PC-9 (cell line): Measurements from ENCODE around the gene PLK2. TPM values are rescaled to one million over a fixed set of nuclear protein-coding genes. Genes with fewer than 3 reads are reported as not detected.
A peak's percentile ranks its signal among the peaks of the same experiment; 100 is the strongest.

Experiments
- BruUV-seq: library from RNA; stranded (reverse); fragments of 400-500 nt; replicated peaks from 2 replicates; lab custom pipeline; 2021; lab: Mats Ljungman, UMichigan
- CTCF ChIA-PET: fragments of 300-600 bp; sonication (Branson Sonifier 250); formaldehyde crosslinking; loops from one replicate; lab custom pipeline; 2022; ENCODE audit warnings: antibody characterized with exemption; lab: Charles Lee
- POLR2A ChIA-PET: fragments of 300-600 bp; sonication (Branson Sonifier 250); formaldehyde crosslinking; loops from one replicate; lab custom pipeline; 2022; ENCODE audit warnings: antibody characterized with exemption; ENCODE audit not compliant: unreplicated experiment; lab: Charles Lee
- DNase-seq, 2 experiments: peaks; one replicate each; pipeline versions ENCODE4 v3.0.0 to v3.0.0-alpha.2; 2015 to 2022; ENCODE audit warnings: mixed read lengths in 1 of 2
- H2AFZ ChIP-seq: fragments of 200-600 bp; sonication (generic); 2 replicates; pipeline ENCODE4 v1.8.1; 2017; ENCODE audit warnings: antibody characterized with exemption
- H3F3A ChIP-seq: fragments of 200-600 bp; sonication (generic); 2 replicates; pipeline ENCODE4 v1.8.1; 2017; ENCODE audit warnings: antibody characterized with exemption, mild to moderate bottlenecking, low read depth; ENCODE audit not compliant: insufficient read depth
- H3K27ac ChIP-seq: fragments of 200-600 bp; sonication (generic); 2 replicates; pipeline ENCODE4 v1.6.1; 2016; ENCODE audit warnings: mixed run types
- H3K27me3 ChIP-seq: fragments of 200-600 bp; sonication (generic); 2 replicates; pipeline ENCODE4 v1.6.1; 2016; ENCODE audit warnings: low read depth, mixed run types; ENCODE audit not compliant: insufficient read depth
- H3K36me3 ChIP-seq: fragments of 200-600 bp; sonication (generic); 2 replicates; pipeline ENCODE4 v1.6.1; 2016; ENCODE audit warnings: low read depth, mixed run types
- H3K4me1 ChIP-seq: fragments of 200-600 bp; sonication (generic); replicated peaks from 2 replicates; pipeline ENCODE4 v1.6.1; 2016; ENCODE audit warnings: mixed run types; ENCODE audit not compliant: insufficient read depth
- H3K4me2 ChIP-seq: fragments of 200-600 bp; sonication (generic); 2 replicates; pipeline ENCODE4 v1.6.1; 2017; ENCODE audit warnings: mixed run types
- H3K4me3 ChIP-seq: fragments of 200-600 bp; sonication (generic); 2 replicates; pipeline ENCODE4 v1.6.1; 2016; ENCODE audit warnings: mixed run types
- H3K79me2 ChIP-seq: fragments of 200-600 bp; sonication (generic); 2 replicates; pipeline ENCODE4 v1.6.1; 2017; ENCODE audit warnings: low read depth, mixed run types
- H3K9me2 ChIP-seq: fragments of 200-600 bp; sonication (generic); 2 replicates; pipeline ENCODE4 v1.8.1; 2017; ENCODE audit warnings: mild to moderate bottlenecking; ENCODE audit not compliant: insufficient read depth
- H3K9me3 ChIP-seq: fragments of 200-600 bp; sonication (generic); 2 replicates; pipeline ENCODE4 v1.8.1; 2016; ENCODE audit warnings: low read depth; ENCODE audit not compliant: insufficient read depth
- H4K20me1 ChIP-seq: fragments of 200-600 bp; sonication (generic); 2 replicates; pipeline ENCODE4 v1.8.1; 2017; ENCODE audit not compliant: insufficient read depth
- EZH2 ChIP-seq: fragments of 200-600 bp; sonication (generic); IDR thresholded peaks from 2 replicates; pipeline ENCODE4 v1.8.0; 2017; ENCODE audit warnings: antibody characterized with exemption, low read depth
- intact Hi-C: fragments of 100-400 bp; cut with micrococcal nuclease; formaldehyde crosslinking; loops from one replicate; pipeline ENCODE4 v1.10.0; 2022; ENCODE audit not compliant: unreplicated experiment
- total RNA-seq: library from RNA; stranded (reverse); gene quantifications from 2 replicates; pipeline ENCODE4 v1.2.3, GENCODE V29; 2021
- TF ChIP-seq, protein P1 (sequence below): fragments of 200-600 bp; sonication (generic); conservative IDR thresholded peaks from 2 replicates; pipeline ENCODE4 v1.6.1; 2017; ENCODE audit warnings: mixed run types, antibody characterized with exemption, mild to moderate bottlenecking, moderate library complexity

PLK2 gene
- total RNA-seq, 1 experiment from 2014 or later: 508 TPM

DNA sequence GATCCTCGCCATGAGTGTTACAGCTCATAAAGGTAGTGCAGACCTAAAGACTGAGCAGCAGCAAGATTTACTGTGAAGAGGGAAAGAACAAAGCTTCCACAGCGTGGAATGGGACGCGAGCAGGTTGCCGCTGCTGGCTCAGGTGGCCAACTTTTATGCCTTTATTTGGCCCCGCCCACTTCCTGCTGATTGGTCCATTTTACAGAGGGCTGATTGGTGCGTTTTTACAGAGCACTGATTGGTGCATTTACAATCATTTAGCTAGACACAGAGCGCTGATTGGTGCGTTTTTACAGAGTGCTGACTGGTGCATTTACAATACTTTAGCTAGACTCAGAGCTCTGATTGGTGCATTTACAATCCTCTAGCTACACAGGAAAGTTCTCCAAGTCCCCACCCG, 13.9 kb downstream of the PLK2 start:
- no peak for DNase-seq
- H3K27ac ChIP-seq: no peak overlapping the region
- H4K20me1 ChIP-seq: no peaks in the 10 kb centered on the region
- H3K4me3 ChIP-seq: no peak overlapping the region
- no peaks in the 10 kb centered on the region for H3K9me2 ChIP-seq
- H3K27me3 ChIP-seq: no peaks in the 10 kb centered on the region
- peaks cover 15% of the 10 kb centered on the region for H3K36me3 ChIP-seq
- no TSS peak for BruUV-seq
- ChIA-PET CTCF (no interaction called here), POLR2A (no interaction called here)
- H3K79me2 ChIP-seq: no peaks in the 10 kb centered on the region
- H3F3A ChIP-seq: peaks cover 34% of the 10 kb centered on the region; the same call in 1 of the 2 replicates
- no peak overlapping the region for H3K4me2 ChIP-seq
- H3K4me1 ChIP-seq: peaks cover 6% of the 10 kb centered on the region; the same call in 1 of the 2 replicates
- intact Hi-C loops: loop anchor here (5.0 kb wide), 1 partner anchor 99 kb away; no protein-coding TSS in a partner anchor
- no peaks in the 10 kb centered on the region for H3K9me3 ChIP-seq
- no peak for TF ChIP-seq EZH2
- TF ChIP-seq, protein P1, sequence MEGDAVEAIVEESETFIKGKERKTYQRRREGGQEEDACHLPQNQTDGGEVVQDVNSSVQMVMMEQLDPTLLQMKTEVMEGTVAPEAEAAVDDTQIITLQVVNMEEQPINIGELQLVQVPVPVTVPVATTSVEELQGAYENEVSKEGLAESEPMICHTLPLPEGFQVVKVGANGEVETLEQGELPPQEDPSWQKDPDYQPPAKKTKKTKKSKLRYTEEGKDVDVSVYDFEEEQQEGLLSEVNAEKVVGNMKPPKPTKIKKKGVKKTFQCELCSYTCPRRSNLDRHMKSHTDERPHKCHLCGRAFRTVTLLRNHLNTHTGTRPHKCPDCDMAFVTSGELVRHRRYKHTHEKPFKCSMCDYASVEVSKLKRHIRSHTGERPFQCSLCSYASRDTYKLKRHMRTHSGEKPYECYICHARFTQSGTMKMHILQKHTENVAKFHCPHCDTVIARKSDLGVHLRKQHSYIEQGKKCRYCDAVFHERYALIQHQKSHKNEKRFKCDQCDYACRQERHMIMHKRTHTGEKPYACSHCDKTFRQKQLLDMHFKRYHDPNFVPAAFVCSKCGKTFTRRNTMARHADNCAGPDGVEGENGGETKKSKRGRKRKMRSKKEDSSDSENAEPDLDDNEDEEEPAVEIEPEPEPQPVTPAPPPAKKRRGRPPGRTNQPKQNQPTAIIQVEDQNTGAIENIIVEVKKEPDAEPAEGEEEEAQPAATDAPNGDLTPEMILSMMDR: no peak
- no peak overlapping the region for H2AFZ ChIP-seq

DNA sequence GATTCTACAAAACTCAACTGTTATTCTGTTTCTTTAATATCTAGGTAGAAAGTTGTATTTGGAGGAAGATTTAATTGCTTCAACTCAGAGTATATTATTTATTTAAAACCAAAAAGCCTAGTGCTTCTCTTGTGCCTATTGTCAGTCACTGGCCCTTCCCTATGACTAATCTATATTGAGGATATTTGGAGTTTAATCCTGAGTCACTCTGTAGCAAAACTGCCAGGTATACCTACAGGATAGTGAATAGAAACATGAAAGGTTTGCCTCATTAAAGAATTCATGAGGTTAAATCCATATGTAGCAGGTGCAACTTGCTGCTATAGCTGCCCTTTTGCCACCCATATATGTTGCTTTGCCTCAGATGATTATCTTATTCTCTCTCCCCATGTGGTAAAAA, 15.1 kb downstream of the PLK2 start:
- TF ChIP-seq, protein P1: no peak
- no peak for TF ChIP-seq EZH2
- no peaks in the 10 kb centered on the region for H3K79me2 ChIP-seq

DNA sequence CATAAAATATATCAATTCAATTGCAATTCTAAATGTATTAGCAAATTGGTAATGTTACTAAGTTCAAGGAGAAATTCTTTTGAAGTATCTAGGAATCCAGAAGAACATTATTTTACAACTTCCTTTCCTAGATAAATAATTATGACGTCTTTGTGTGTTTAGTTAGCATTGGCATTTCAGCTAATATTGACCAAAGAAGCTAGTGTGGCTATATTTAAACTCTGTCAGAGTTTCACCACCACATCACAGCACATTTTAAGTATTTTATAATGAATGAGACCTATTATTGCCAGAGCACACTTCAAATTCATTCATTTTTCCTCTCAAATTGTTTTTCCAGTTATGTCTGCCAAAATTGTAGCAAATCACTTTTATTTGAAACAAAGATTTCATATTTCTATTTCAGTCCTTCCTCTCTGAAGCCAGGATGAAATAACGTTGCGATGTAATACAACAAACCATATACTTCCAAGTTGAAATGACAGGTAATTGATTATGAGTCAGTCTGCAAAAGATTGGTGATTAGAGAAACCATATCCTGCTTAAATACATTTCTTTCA, 18.9 kb downstream of the PLK2 start:
- Histone ChIP-seq H3K27ac (no peak overlapping the region), H3K27me3 (no peaks in the 10 kb centered on the region), H3K9me2 (no peaks in the 10 kb centered on the region), H4K20me1 (no peaks in the 10 kb centered on the region), H3K9me3 (no peaks in the 10 kb centered on the region), H3K36me3 (no peaks in the 10 kb centered on the region), H3K4me3 (no peak overlapping the region), H2AFZ (no peak overlapping the region), H3K79me2 (no peaks in the 10 kb centered on the region), H3K4me2 (no peak overlapping the region), H3K4me1 (peaks cover 6% of the 10 kb centered on the region; the same call in 1 of the 2 replicates), H3F3A (peaks cover 14% of the 10 kb centered on the region; the same call in 1 of the 2 replicates)
- no peak for DNase-seq
- intact Hi-C loops: no loop called here
- POLR2A ChIA-PET: interaction anchor here (0.5 kb wide), 1 partner anchor 135 kb away, joined by 4 read pairs; no protein-coding TSS in a partner anchor
- TF ChIP-seq, protein P1: no peak
- TF ChIP-seq EZH2: no peak
- no TSS peak for BruUV-seq
- CTCF ChIA-PET: no interaction called here

More for the DNA sequence above, 15.1 kb downstream of the PLK2 start:
- Histone ChIP-seq H3K4me2 (no peak overlapping the region), H2AFZ (no peak overlapping the region), H3F3A (peaks cover 22% of the 10 kb centered on the region; the same call in 1 of the 2 replicates), H3K4me1 (peaks cover 6% of the 10 kb centered on the region; the same call in 1 of the 2 replicates), H3K4me3 (no peak overlapping the region), H3K9me2 (no peaks in the 10 kb centered on the region), H4K20me1 (no peaks in the 10 kb centered on the region), H3K36me3 (peaks cover 4% of the 10 kb centered on the region; the same call in 1 of the 2 replicates), H3K27me3 (no peaks in the 10 kb centered on the region), H3K27ac (peak overlapping the region; percentile 60), H3K9me3 (no peaks in the 10 kb centered on the region)
- peak in 1 of 2 experiments; percentile 62 for DNase-seq
- intact Hi-C loops: loop anchor here (5.0 kb wide), 1 partner anchor 98 kb away; no protein-coding TSS in a partner anchor
- ChIA-PET POLR2A (no interaction called here), CTCF (no interaction called here)
- no TSS peak for BruUV-seq
